B cell (primary cell): ENCODE data around the gene PIP4P1.

Experiments used
- EZH2 ChIP-seq: IDR thresholded peaks from 2 replicates; pipeline ENCODE4 v1.6.1; 2012; ENCODE audit warnings: borderline replicate concordance, low read depth, mild to moderate bottlenecking, moderate library complexity, low read length; ENCODE audit not compliant: insufficient read depth, poor library complexity, severe bottlenecking
- TF ChIP-seq, protein P1 (sequence below): fragments of 200-600 bp; IDR thresholded peaks from one replicate; pipeline ENCODE4 v1.8.0; 2022; ENCODE audit warnings: antibody characterized with exemption, mild to moderate bottlenecking

DNA sequence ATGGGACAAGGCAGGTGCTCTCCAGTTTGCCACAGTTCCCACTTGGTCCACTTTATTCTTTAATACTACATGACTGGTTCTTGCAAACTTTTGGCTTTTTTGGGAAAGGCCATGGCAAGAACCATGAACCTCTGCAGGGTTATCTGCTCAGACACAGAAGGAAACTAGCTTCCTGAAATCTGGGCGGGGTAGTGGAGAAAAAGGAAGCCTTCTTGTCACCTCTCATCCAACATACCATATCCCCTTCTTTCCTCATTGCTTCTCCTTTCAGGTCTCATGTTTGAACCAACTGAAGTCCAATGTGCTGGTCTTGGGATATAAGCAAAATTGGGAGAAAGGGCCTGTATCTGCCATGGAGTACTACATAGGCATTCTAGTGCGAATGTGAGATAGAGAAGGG, 19.8 kb downstream of the PIP4P1 start:
- TF ChIP-seq, protein P1, sequence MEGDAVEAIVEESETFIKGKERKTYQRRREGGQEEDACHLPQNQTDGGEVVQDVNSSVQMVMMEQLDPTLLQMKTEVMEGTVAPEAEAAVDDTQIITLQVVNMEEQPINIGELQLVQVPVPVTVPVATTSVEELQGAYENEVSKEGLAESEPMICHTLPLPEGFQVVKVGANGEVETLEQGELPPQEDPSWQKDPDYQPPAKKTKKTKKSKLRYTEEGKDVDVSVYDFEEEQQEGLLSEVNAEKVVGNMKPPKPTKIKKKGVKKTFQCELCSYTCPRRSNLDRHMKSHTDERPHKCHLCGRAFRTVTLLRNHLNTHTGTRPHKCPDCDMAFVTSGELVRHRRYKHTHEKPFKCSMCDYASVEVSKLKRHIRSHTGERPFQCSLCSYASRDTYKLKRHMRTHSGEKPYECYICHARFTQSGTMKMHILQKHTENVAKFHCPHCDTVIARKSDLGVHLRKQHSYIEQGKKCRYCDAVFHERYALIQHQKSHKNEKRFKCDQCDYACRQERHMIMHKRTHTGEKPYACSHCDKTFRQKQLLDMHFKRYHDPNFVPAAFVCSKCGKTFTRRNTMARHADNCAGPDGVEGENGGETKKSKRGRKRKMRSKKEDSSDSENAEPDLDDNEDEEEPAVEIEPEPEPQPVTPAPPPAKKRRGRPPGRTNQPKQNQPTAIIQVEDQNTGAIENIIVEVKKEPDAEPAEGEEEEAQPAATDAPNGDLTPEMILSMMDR = no peak
- no peak for TF ChIP-seq EZH2
